DMS 273 (cell line): Measurements from ENCODE around the gene TPPP.

Source experiments
- DNase-seq: peaks from one replicate; lab custom pipeline; 2025; ENCODE audit not compliant: unreplicated experiment; lab: John Stamatoyannopoulos, UW

TPPP gene

DNA sequence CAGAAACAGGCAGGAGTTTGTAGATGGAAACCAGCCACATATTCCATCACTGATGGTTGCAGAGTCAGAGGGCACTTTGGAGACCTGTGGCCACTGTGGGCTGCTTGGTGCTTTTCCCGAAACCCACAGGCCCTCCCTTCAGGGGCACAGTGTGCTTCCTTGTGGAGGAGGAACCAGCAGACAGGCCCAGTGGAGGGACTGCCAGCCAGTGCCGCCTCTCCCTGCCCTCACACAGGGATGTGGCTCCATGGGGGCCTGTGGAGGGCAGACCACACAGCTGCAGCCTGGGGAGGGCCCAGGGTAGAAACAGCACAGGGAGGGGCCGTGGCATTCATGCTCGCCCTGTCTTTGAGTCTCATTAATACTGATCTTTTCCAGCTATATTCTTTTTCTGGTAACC is 45.8 kb downstream of the TPPP start:
- no peak for DNase-seq

DNA sequence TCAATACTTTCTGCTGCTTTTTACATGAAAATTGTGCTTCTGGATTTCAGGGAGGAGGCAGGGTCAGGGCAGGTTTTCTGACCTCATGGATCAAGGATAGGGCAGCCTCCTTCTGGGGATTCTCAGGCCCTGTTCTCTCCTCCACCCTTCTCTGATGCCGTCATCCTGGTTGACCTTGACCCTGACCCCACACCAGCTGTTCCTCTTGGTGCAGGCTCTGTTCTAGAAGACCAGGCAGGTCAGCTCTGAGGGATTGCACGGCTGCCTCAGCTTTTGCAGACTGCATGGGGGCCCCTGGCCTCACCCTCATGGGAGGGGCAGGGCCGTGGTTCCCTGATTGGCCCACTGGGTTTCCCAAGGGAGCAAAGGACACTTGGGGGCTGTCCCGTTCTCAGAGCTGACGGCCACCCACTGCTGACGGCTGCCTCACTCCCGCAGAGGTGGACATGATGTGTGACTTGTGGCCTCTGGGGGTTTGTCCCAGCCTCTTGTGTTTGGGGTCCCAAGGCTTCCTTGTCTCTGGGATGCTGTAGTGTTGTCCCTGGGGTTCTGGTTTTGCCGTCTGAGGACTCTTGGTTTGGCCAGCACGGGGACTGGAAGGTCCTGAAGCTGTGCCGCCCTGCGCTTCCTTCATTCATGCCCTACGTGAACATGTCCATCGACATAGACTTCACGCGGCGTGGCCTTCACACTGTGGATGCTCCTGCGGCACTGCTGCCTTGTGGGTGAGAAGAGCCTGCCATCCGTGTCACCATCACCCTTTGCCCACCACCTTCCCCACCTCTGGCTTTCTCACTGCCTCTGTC is 46.6 kb downstream of the TPPP start:
- DNase-seq, result no peak

DNA sequence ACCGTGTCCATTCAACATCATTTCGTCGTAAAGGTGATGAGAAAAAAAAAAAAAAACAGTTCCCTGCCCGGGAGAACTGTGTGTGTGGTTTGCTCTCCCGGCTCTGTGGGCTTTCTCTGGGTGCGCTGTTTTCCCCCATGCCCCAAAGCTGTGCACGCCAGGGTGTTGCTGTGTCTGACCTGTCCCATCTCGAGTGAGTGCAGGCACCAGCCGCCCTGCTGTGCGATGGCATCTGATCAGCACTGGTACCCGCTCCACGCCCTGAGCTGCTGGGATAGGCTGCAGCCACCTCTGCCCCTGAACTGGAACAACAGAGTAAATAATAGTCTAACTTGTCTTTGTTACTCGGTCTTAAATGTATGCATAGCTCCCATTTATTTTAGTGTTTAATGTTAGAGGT is 47.7 kb downstream of the TPPP start:
- DNase-seq, result no peak

DNA sequence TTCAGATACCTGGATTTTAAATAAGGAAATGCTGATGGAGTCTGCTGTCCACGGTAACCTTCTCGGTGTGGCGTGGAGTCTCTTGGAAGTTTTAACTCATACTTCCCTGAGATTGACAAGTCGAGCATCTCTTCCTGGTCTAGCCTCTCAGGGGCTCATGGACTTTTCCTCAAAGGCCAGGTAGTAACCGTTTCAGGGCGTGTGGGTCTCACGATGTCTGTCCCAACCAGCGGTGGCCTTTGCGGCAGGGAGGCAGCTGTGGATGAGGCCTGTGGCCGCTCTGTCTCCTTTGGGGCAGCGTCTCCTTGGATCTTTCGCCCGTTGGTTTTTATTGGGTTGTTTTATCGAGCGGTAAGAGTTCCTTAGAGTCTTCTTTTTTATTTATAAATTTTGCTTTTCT is 48.2 kb downstream of the TPPP start:
- DNase-seq, result no peak

DNA sequence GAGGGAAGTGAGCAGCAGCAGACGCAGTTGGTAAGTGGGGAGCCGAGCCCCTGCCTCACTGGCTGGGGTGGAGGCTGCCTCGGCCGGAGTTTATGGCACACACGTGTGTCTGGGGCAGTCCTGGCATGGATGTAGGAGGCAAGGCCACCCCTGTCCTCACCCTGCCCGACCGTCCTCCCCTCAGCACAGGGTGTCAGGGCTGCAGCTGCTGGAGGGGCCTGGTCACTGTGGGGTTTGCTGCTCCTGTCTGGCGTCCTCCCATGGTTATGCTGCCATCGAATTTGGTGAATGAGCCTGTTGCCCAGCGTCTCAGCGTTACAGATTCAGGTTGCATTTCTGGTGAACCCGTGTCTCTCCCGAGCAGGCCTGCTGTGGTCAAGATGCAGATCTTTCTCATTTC is 48.6 kb downstream of the TPPP start:
- DNase-seq, result no peak

DNA sequence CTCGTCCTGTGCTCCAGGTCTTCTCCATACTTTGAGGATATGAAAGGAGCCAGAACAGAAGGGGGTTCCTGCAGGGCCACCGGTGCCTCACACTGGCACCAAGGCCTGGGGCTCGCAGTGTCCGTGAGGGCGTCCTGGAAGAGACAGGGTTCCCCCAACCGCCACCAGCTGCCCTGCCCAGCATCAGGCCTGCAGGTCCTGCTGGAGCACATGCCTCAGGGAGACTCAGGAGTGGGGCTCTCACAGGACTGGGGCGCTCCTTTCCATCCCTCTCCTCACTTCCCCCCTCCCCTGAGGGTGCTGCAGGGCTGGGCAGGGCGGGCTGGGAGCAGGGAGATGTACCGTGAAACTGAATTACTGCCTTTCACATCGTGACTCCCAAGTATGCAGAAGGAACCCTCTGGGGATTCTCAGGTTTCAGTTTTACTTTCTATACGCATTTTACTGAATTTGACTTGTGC is 49.3 kb downstream of the TPPP start:
- DNase-seq, result no peak

DNA sequence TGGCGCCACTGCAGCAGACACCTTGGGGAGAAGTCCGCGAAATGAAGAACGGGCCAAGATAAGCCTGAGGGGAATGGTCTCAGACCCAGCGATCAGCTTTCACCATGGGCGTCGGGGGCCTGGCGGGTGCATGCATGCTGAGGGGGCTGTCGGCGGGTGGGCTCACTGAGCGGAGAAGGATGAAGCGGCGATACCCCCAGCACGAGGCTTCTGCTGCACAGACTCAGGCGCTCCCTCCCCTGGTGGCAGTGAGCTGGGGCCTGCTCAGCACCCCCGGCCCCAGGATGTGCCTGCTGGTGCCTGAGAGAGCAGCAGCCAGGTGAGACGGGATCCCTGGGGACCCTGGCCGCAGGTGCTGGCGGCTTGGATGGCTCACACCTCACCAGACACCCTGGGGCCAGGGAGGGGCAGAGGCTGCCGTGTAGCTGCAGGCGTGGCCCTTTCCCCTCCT is 49.8 kb downstream of the TPPP start:
- no peak for DNase-seq

DNA sequence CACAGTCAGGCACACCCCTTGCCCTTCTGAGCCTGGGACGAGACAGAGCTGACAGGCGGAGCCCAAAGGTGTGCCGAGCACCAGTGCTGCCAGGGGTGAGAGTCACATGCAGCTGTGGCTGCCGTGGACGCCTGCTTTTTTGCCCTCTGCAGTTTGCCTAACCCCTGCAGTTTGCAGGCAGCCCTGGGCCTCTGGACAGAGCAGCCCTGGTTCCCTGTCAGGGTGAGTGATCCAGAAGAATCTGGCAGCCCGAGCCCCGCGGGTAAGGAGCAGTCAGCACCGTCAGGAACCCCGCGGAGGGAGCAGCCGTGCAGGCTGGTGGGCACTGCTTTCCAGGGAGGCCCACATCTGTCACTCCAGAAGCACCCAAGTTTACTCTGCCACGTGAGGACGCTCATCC is 50.7 kb downstream of the TPPP start:
- DNase-seq, result peak; percentile 70

DNA sequence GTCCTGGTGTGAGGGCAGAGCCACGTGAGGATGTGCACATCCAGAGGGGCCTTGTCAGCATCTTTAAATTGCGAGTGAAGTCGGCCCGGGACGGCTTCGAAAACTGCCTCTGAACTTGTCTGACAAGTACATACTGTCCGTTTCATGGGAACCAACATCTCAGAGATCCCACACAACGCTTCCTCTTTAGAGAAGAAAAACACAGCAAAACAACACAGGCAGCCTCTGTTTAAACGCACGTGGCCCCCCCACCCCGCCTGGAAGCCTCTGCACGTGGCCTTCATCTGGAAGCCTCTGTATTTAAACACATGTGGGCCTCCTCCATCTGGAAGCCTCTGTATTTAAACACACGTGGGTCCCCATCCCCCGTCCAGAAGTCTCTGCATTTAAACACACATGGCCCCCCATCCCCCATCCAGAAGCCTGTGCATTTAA is 51.8 kb downstream of the TPPP start:
- no peak for DNase-seq

DNA sequence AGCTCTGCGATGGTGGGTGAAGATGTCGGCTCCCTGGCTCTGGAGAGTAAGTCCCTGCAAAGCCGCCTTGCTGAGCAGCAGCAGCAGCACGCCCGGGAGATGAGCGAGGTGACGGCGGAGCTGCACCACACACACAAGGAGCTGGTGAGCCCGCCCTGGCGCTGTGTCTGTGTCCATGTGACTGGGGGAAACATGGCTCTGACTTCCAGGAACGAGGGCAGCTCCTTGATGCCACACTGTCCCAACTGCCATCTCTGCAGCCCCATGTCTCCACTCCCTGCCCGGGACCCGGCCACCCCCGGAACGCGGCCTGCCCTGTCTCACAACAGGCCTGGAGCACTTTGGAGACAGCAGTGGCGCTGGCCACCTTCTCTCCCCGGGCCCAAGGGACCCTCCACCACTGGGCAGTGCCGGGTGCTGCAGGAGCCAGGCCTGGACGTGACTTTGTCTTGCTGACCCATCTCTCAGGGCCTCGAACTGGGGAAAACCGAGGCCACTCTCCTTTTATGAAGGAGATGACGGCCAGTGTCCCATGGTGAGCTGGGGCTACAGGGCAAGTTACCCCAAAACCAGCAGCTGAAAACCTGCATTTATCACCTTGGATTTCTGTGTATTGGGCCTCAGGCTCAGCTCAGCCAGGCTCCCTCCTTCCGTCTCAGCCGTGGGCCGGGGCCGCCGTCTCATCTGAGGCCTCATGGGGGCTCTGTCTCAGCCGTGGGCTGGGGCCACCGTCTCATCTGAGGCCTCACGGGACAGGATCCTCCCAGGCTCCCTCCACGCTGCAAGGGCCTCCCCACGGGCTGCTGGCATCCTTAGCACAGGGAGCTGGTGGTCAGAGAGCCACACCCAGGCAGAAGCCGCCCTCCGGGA is 52.5 kb downstream of the TPPP start:
- DNase-seq, result no peak

DNA sequence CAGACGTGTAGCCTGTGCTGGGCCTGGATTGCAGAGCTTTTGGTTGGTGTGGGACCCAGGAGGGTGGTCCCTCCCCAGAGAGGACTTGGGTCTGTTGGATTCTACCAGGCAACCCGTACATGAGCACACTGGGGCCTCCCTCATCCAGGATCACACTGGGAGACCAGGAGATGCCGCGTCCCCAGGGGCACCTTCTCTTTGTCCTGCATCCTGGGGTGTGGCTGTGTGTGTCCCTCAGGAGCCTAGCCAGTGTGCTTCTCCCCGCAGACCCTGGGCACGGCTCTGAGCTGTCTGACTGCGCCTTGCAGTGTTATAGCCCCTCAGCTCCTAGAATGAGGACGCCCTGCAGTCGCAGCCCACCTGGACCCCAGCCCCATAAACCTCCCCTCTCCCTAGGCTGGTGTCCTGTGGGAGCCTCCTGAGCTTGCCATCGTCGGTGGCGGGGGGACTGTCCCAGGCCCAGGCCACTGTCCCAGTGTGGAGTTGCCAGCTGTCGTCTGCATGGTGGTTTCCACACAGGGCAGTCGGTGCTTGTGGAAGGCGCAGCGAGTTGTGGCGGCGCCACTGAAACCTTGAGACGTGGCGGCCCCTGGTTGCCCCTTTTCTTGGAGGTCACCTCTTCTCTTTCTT is 53.5 kb downstream of the TPPP start:
- no peak for DNase-seq

DNA sequence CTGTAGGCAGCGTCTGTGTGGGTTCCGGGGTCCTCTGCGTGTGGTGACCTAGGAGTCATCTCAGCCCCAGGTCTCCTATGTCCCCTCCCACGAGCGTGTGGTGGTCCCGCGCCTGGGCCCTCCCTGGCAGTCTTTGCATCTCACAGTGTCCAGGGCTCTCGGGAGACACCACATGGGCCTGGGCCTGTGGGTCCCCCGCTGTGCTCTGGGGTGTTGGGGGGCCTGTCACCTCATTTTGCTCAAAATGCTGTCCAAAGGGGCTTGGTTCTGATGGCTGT is 54.0 kb downstream of the TPPP start:
- DNase-seq, result no peak

DNA sequence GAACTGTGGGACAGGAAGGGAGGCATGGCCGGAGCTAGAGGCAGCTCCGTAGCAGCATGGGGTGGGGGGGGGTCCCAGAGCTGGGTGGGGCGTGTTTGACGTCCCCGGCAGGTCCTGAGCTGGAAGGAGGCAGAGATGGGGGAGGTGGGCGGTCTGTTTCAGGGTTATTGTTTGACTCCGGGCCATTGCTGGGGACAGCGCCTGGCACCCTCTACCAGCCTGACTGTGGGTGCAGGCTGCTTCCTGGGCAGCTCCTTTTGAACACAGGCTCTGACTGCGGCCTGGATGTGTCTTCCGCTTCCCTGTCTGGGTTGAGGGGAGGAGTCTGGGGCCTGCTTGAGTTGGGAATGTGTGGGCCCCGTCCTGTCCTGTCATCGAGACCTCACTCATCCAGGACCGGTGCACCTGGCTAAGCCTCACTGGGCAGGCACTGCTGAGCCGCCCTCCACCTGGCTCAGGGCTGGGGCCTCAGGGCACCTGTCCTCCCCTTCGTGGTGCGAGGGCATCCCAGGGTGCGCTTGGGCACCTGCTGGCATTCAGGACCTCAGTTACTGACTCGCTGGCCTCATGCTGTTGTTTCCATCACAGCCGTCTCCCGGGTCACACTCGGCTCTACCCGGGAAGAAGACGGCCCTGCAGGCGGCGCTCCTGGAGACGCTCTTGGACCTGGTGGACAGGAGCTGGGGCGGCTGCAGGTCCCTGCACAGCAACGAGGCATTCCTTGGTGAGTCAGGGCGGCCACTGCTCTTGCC is 54.5 kb downstream of the TPPP start:
- no peak for DNase-seq

DNA sequence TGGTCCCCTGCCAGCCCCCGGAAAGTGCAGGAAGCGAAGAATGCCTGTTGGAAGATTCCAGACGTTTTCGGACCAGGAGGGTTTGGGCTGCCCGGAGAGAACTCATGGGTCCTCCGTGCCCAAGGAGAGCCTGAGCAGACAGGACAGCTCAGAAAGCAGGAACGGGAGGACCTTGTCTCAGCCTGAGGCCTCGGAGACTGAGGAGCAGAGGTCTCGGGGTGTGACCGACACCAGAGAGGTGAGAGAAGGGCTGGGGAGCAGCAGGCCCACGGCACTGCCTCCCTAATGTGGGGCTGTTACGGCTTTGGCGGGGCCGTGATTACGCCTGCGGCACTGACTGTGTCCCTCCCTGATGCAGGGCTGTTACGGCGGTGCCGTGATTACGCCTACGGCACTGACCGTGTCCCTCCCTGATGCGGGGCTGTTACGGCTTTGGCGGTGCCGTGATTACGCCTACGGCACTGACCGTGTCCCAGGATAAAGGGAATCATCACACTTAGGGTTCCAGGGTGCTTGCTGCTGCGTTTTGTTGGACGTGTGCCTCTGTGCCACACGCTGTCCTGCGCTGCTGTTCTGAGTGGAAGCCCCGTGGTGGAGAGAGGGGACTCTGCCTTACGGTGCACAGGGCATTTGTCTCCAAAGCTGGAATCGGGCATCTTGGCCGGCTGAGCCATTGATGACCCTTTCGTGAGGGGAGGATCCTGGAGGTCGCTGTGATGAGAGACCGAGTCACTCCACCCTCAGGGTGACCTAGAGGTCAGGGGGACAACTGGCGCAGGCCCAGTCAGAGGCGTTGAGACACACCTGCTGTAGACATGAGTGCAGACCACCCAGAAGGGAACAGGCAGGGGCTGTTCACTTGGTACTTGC is 55.3 kb downstream of the TPPP start:
- DNase-seq, result no peak

DNA sequence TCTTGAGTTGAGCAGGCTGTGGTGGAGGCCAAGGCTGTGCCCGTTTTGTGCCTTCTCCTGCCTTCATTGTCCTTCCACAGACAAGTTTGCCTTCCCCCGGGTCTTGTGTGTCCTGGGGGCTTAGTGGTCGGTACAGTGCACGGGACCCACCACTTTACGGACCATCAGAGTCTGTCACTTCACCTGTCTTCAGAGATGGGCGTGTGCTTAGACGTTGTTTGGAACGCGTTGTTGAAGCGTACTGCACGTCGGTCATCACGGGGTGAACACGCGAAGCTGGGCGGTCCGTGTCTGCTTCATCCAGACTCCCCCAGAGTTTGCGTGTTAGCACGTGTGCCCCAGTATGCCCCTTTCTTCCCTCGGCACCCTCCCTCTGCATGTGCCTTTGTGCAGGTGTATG is 56.2 kb downstream of the TPPP start:
- no peak for DNase-seq

DNA sequence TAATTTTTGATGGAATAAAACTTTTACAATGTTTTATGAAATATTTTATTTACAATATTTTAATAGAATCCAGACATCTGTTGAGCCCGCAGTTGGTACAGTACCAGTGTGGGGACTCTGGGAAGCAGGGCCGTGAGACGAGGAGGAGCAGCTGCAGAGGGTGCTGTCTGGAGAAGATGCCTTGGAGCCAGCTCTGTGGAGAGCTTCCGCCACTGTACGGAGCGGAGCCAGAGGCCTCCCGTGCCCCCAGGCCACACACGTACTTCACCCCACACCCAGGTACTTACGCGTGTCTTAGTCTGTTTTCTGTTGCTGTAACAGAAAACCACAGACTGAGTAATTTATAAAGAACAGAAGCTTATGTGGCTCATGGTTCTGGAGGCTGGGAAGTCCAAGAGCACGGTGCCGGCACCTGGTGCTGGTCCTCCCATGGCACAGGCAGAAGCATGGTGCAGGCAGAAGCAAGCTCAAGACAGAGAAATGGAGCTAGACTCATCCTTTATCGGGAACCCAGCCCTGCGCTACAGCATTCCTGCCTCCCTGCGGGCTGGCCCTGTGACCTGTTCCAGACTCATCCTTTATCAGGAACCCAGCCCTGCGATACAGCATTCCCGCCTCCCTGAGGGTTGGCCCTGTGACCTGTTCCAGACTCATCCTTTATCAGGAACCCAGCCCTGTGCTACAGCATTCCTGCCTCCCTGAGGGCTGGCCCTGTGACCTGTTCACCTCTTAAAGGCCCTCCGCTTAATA is 57.7 kb downstream of the TPPP start:
- DNase-seq, result no peak

DNA sequence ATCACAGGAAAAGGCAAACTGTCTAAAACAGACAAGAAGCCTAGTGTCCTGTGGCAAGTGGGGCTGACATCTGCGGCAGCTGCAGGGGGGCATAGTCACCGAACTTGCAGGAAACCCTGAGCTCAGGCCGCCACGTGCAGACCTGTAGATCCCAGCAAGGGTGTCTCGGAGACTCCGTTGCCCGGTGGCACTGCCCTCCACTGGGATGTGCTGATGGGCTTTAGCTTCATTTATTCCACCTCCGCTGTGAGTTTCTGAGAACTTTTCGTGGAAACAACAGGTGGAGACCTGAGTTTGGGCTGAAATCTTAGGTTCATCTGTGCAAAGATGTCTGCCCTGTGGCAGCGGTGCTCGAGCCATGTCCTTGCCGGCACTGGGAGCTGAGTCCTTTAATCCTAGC is 59.0 kb downstream of the TPPP start:
- no peak for DNase-seq

DNA sequence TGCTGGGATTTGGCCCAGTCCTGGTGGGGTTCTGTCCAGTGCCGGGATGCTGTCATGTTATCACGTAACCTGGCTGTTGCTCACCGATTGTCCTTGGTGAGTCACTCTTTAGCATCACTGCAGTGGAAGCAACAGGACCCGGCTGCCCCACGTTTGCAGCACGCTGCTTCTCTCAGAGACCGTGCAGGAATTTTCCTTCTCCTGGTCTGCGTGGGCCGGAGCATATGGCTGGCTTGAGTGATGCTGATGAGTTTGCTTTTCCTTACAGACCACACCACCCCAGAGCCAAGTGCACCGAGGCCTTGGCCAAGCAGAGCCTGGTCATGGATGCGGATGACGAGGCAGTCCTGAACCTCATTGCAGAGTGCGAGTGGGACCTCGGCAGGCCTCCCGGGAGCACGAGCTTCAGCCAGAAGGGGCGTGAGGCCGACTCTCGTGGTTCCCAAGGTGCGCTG is 59.6 kb downstream of the TPPP start:
- no peak for DNase-seq
